Measurements from ENCODE around the gene IL2RG. TPM values are rescaled to one million over a fixed set of nuclear protein-coding genes. Genes with fewer than 3 reads are reported as not detected.

IL2RG gene
- polyA plus RNA-seq, 1 experiment: not detected

DNA sequence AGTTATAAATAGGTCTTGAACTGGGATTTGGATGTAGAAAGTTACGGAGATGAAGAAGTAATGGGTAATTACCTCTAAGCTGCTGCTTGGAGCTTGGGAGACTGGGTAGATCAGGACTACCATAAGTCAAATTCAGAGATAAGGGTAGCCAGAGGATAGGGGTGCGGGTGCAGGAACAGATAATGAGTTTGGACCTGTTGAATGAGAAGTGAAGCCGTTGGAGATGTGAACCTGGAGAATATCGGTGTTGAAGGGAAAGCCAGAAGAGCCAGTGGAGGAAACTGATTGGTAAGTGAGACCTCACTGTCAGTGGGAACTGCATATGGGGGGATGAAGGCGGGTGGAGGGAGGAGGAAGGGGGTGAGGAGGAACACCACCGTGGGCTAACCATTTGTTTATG, 16.3 kb downstream of the IL2RG start:
- Histone ChIP-seq H3K27ac (ENCODE audit: low read depth, low read length) (no peak overlapping the region), H3K4me3 (ENCODE audit: low read depth, low read length) (peak overlapping the region; percentile 71), H3K9me3 (ENCODE audit: control insufficient read depth, insufficient read depth, low read length) (no peaks in the 10 kb centered on the region), H3K27me3 (ENCODE audit: control insufficient read depth, insufficient read depth, low read length) (peaks cover 2% of the 10 kb centered on the region)
- DNase-seq (ENCODE audit: low read depth, low spot score): no peak
- TF ChIP-seq, protein P1, sequence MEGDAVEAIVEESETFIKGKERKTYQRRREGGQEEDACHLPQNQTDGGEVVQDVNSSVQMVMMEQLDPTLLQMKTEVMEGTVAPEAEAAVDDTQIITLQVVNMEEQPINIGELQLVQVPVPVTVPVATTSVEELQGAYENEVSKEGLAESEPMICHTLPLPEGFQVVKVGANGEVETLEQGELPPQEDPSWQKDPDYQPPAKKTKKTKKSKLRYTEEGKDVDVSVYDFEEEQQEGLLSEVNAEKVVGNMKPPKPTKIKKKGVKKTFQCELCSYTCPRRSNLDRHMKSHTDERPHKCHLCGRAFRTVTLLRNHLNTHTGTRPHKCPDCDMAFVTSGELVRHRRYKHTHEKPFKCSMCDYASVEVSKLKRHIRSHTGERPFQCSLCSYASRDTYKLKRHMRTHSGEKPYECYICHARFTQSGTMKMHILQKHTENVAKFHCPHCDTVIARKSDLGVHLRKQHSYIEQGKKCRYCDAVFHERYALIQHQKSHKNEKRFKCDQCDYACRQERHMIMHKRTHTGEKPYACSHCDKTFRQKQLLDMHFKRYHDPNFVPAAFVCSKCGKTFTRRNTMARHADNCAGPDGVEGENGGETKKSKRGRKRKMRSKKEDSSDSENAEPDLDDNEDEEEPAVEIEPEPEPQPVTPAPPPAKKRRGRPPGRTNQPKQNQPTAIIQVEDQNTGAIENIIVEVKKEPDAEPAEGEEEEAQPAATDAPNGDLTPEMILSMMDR (IDR thresholded peaks at IDR 0.05; ENCODE audit: low read depth, low read length): no peak
- POLR2A ChIA-PET: no interaction called here
- CTCF ChIA-PET: no interaction called here

DNA sequence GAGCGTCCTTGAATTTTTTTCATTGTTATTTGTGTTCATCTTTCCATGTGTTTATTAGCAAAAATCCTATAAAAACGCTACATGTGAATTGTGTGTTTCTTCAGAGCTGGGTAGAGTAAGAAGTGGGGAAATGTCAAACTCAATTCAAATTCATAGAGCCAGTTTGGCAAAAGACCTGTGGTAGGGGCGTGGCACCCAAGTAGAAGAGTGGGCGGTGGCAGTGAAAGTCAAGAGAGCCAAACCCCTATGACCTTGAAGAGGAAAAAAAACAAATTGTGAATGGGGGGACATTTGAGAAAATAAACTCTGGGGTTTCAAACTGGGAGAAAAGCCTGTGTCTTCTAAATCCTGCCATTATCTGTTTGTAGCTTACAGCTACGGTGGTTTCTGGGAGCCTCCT, 20.1 kb downstream of the IL2RG start:
- TF ChIP-seq, protein P1 (IDR thresholded peaks at IDR 0.05; ENCODE audit: low read depth, low read length): no peak
- DNase-seq (ENCODE audit: low read depth, low spot score): no peak
- ChIA-PET POLR2A (no interaction called here), CTCF (no interaction called here)
- H3K27me3 ChIP-seq (ENCODE audit: control insufficient read depth, insufficient read depth, low read length): no peaks in the 10 kb centered on the region
- H3K9me3 ChIP-seq (ENCODE audit: control insufficient read depth, insufficient read depth, low read length): no peaks in the 10 kb centered on the region
- no peak overlapping the region for H3K4me3 ChIP-seq (ENCODE audit: low read depth, low read length)
- H3K27ac ChIP-seq (ENCODE audit: low read depth, low read length): no peak overlapping the region

DNA sequence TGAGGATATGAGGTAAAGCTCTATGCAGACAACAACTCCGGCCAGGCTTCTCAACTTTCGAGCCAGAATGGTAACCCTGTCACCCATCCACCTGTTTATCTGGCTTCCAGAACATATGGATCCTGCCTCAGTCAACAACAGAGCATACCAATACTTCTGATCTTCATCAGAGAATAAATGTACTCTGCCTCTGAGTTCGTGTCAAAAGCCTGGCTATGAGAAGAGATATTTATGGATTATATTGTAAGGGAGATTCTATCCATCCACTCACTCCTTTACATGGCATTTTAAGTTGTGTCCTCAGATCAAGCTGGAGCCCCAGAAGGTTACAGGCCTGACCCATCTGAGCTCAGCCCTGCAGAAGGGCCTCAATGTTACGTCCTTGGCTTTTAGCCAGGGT, 25.5 kb downstream of the IL2RG start:
- H3K27ac ChIP-seq (ENCODE audit: low read depth, low read length): no peak overlapping the region
- DNase-seq (ENCODE audit: low read depth, low spot score): no peak

DNA sequence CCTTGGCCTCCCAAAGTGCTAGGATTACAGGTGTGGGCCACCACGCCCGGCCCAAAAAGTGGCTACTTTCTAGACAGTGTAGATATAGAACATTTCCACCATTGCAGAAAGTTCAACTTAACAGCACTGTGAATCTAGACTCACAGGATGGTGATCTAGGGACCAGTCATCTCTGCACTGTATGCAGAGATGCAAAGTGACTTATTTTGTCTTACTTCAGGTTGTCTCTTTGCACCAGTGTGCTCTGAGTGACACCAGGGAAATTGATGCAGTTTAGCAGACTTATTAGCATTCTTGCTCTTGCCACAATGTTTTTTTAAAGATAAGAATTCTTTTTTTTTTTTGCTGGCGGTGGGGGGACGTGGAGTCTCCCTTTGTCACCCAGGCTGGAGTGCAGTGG, 28.6 kb downstream of the IL2RG start:
- DNase-seq (ENCODE audit: low read depth, low spot score): no peak

More for the DNA sequence above, 25.5 kb downstream of the IL2RG start:
- CTCF ChIA-PET: no interaction called here
- no peak overlapping the region for H3K4me3 ChIP-seq (ENCODE audit: low read depth, low read length)
- no peaks in the 10 kb centered on the region for H3K9me3 ChIP-seq (ENCODE audit: control insufficient read depth, insufficient read depth, low read length)
- no peaks in the 10 kb centered on the region for H3K27me3 ChIP-seq (ENCODE audit: control insufficient read depth, insufficient read depth, low read length)
- POLR2A ChIA-PET: no interaction called here
- TF ChIP-seq, protein P1 (IDR thresholded peaks at IDR 0.05; ENCODE audit: low read depth, low read length): no peak

DNA sequence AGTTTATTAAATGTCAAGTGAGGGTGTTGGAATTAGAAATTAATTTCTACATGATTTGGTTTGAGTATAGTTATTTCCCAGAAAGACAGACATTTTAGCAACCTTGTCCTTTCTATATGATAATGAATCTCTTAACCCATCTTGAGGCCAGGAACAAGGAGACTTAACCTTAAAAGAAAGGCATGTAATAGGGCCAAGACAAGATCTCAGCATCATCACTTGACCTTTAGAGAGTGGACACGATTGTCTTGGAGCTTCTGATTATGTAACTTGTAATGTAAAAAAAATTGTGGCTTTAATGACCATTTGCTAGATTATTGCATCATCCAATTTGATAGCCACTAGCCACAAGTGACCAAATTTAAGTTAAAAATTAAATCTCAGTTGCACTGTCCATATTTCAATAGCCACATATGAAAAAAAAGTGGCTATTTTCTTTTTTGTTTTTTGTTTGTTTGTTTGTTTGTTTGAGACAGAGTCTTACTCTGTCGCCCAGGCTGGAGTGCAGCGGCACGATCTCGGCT, 29.2 kb downstream of the IL2RG start:
- Histone ChIP-seq H3K4me3 (ENCODE audit: low read depth, low read length) (no peak overlapping the region), H3K9me3 (ENCODE audit: control insufficient read depth, insufficient read depth, low read length) (no peaks in the 10 kb centered on the region), H3K27ac (ENCODE audit: low read depth, low read length) (no peak overlapping the region), H3K27me3 (ENCODE audit: control insufficient read depth, insufficient read depth, low read length) (no peaks in the 10 kb centered on the region)
- ChIA-PET CTCF (no interaction called here), POLR2A (no interaction called here)
- TF ChIP-seq, protein P1 (IDR thresholded peaks at IDR 0.05; ENCODE audit: low read depth, low read length): no peak
- DNase-seq (ENCODE audit: low read depth, low spot score): no peak

More for the DNA sequence above, 28.6 kb downstream of the IL2RG start:
- ChIA-PET CTCF (no interaction called here), POLR2A (no interaction called here)
- Histone ChIP-seq H3K27me3 (ENCODE audit: control insufficient read depth, insufficient read depth, low read length) (no peaks in the 10 kb centered on the region), H3K4me3 (ENCODE audit: low read depth, low read length) (no peak overlapping the region), H3K9me3 (ENCODE audit: control insufficient read depth, insufficient read depth, low read length) (no peaks in the 10 kb centered on the region), H3K27ac (ENCODE audit: low read depth, low read length) (no peak overlapping the region)
- TF ChIP-seq, protein P1 (IDR thresholded peaks at IDR 0.05; ENCODE audit: low read depth, low read length): no peak
